ENCODE data around the gene ACADSB. TPM values are rescaled to one million over a fixed set of nuclear protein-coding genes. Genes with fewer than 3 reads are reported as not detected.

The ACADSB gene
- total RNA-seq, 2 experiments from 2014 or later, result 19.8 to 21.8 TPM

DNA sequence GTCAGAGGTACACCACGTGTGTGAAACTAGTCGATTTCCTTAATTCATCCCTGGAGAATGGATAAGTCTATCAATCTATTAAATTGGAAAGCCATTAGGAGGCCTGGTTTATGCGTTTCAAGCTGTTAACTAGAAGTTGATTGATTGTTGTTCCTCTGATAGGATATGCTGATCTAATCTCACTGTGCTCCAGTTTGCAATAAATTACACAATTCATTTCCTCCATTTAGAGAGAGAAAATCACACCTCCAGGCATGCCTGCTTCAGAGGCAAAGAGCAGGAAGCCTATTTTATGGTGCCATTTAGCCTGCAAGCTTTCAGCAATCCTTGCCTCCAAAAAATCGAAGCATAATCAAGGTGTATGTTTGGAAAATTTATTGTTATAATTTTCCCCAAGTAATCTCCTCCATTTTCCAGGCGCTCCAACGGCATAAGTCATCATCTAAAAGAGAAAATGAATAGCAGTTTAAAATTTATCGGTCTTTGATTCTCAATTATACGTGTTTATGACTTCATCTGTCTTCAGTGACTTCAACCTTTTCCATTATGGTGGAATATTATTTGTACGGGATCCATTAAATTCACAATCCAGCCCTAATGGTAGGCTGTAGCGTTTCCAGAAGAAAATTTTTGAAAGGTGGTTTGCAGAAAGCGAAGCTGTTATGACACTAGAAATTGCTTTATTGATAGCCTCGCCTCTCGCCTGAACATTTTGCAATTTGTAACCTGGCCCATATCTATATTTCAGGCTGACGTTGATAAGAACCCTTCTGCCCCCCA, 84.0 kb downstream of the ACADSB start:
- DNase-seq, result no peak
- no peaks in the 10 kb centered on the region for H3K4me1 Mint-ChIP-seq (ENCODE audit: low read depth)
- H3K4me3 Mint-ChIP-seq, result no peak overlapping the region
- peaks cover 7% of the 10 kb centered on the region for H3K27me3 Mint-ChIP-seq (ENCODE audit: low read depth)
- no peak overlapping the region for H3K27ac Mint-ChIP-seq
- H3K9me3 Mint-ChIP-seq, result no peaks in the 10 kb centered on the region
- CTCF ChIA-PET, result no interaction called here
- no peaks in the 10 kb centered on the region for H3K36me3 Mint-ChIP-seq (ENCODE audit: low read depth)
- intact Hi-C loops (cut with micrococcal nuclease), result no loop called here

GRCh38 chr10:123093489-123093888, 84.7 kb downstream of the ACADSB start:
- no peaks in the 10 kb centered on the region for H3K9me3 Mint-ChIP-seq
- H3K27ac Mint-ChIP-seq, result no peak overlapping the region

DNA sequence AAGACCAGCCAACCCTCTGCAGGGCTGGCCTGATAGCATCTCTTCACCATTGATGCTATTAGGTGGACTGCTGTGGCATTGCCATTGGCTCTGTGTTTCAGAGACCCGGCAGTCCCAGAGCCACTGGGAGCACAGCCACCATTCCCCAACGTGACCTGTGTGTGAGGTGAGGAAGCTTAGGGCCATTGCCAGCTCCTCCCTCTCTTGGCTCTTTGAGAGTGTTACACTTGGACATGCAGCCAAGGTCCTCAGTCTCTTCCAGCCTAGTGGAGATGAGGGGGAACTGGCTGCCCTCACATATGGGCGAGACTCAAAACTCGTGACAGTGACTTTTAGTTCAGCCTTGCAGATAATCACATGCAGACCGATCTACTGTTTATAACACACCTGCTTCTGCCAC, 87.6 kb downstream of the ACADSB start:
- H3K4me3 Mint-ChIP-seq, result no peak overlapping the region
- no peak overlapping the region for H3K27ac Mint-ChIP-seq
- peaks cover 1% of the 10 kb centered on the region for H3K9me3 Mint-ChIP-seq
- intact Hi-C loops (cut with micrococcal nuclease), result no loop called here
- CTCF ChIA-PET, result no interaction called here
- H3K4me1 Mint-ChIP-seq (ENCODE audit: low read depth), result no peaks in the 10 kb centered on the region
- no peak for DNase-seq
- no peaks in the 10 kb centered on the region for H3K36me3 Mint-ChIP-seq (ENCODE audit: low read depth)
- peaks cover 7% of the 10 kb centered on the region for H3K27me3 Mint-ChIP-seq (ENCODE audit: low read depth)

More at GRCh38 chr10:123093489-123093888, 84.7 kb downstream of the ACADSB start:
- Mint-ChIP-seq H3K36me3 (ENCODE audit: low read depth) (no peaks in the 10 kb centered on the region), H3K4me1 (ENCODE audit: low read depth) (no peaks in the 10 kb centered on the region), H3K27me3 (ENCODE audit: low read depth) (peaks cover 7% of the 10 kb centered on the region), H3K4me3 (no peak overlapping the region)
- DNase-seq, result no peak
- intact Hi-C loops (cut with micrococcal nuclease), result no loop called here
- CTCF ChIA-PET, result no interaction called here

DNA sequence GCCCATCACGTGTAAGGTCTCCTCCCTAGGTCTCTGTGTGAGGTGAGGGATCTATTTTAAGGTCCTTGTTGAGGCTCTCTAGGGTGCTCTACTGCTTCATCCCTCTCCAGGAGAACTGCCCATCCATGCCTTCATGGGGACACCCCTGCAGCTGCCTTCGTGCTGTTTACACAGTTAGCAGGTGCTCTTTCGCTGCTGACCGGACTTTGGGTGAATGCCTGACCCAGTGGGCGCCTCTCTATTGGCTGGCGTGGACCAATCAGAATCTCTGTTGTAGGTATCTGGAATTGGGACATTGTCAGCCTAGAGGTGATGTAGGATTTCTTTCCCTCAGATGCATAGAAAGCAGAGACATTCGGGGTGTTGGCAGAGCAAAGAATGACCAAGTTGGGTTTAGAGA, 88.2 kb downstream of the ACADSB start:
- peaks cover 1% of the 10 kb centered on the region for H3K9me3 Mint-ChIP-seq
- intact Hi-C loops (cut with micrococcal nuclease), result no loop called here
- H3K36me3 Mint-ChIP-seq (ENCODE audit: low read depth), result no peaks in the 10 kb centered on the region
- no peak overlapping the region for H3K27ac Mint-ChIP-seq
- H3K4me1 Mint-ChIP-seq (ENCODE audit: low read depth), result no peaks in the 10 kb centered on the region
- DNase-seq, result no peak
- H3K27me3 Mint-ChIP-seq (ENCODE audit: low read depth), result peaks cover 7% of the 10 kb centered on the region
- H3K4me3 Mint-ChIP-seq, result no peak overlapping the region
- CTCF ChIA-PET, result no interaction called here

- Mint-ChIP-seq H3K4me1 (ENCODE audit: low read depth) (no peaks in the 10 kb centered on the region), H3K4me3 (no peak overlapping the region), H3K27ac (no peak overlapping the region), H3K9me3 (peaks cover 1% of the 10 kb centered on the region), H3K27me3 (ENCODE audit: low read depth) (peaks cover 1% of the 10 kb centered on the region), H3K36me3 (ENCODE audit: low read depth) (no peaks in the 10 kb centered on the region)
- CTCF ChIA-PET, result no interaction called here
- DNase-seq, result no peak
- intact Hi-C loops (cut with micrococcal nuclease), result no loop called here
Observed at GRCh38 chr10:123100030-123100762, 91.4 kb downstream of the ACADSB start.

- no peak overlapping the region for H3K4me3 Mint-ChIP-seq
- no peak for DNase-seq
- peaks cover 1% of the 10 kb centered on the region for H3K9me3 Mint-ChIP-seq
- no peaks in the 10 kb centered on the region for H3K4me1 Mint-ChIP-seq (ENCODE audit: low read depth)
- CTCF ChIA-PET, result no interaction called here
- intact Hi-C loops (cut with micrococcal nuclease), result no loop called here
- no peaks in the 10 kb centered on the region for H3K36me3 Mint-ChIP-seq (ENCODE audit: low read depth)
- H3K27me3 Mint-ChIP-seq (ENCODE audit: low read depth), result peaks cover 1% of the 10 kb centered on the region
- no peak overlapping the region for H3K27ac Mint-ChIP-seq
Observed at GRCh38 chr10:123101872-123102271, 93.1 kb downstream of the ACADSB start.

DNA sequence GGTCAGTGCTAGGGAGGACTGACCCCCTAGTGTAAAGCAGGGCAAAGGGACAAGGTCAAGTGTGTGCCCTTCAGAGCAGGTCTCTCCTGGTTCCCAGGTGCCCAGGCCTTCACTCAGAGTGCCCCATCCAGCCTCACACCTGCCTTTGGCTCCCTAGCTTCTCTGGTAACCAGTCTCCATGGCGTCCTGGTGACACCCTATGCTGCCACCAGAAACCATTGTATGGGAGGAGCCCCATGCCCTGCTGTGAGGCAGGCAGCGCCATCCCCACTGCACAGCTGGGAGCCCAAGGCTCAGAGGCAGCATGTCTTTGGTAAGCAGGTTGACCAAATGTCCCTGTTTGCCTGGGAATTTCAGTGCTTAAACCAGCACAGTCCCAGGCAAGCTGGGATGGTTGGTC, 93.9 kb downstream of the ACADSB start:
- peaks cover 1% of the 10 kb centered on the region for H3K9me3 Mint-ChIP-seq
- no peak for DNase-seq
- CTCF ChIA-PET, result no interaction called here
- no peak overlapping the region for H3K27ac Mint-ChIP-seq
- no peaks in the 10 kb centered on the region for H3K27me3 Mint-ChIP-seq (ENCODE audit: low read depth)
- no peak overlapping the region for H3K4me3 Mint-ChIP-seq
- intact Hi-C loops (cut with micrococcal nuclease), result no loop called here
- H3K4me1 Mint-ChIP-seq (ENCODE audit: low read depth), result no peaks in the 10 kb centered on the region
- no peaks in the 10 kb centered on the region for H3K36me3 Mint-ChIP-seq (ENCODE audit: low read depth)

- Mint-ChIP-seq H3K36me3 (ENCODE audit: low read depth) (no peaks in the 10 kb centered on the region), H3K27ac (no peak overlapping the region), H3K4me3 (no peak overlapping the region), H3K9me3 (peaks cover 1% of the 10 kb centered on the region), H3K27me3 (ENCODE audit: low read depth) (no peaks in the 10 kb centered on the region), H3K4me1 (ENCODE audit: low read depth) (no peaks in the 10 kb centered on the region)
- intact Hi-C loops (cut with micrococcal nuclease), result no loop called here
- CTCF ChIA-PET, result interaction anchor here (1.3 kb wide), 1 partner anchor 13 kb away, joined by 3 read pairs; no protein-coding TSS in a partner anchor
- no peak for DNase-seq
Observed at GRCh38 chr10:123103944-123104343, 95.1 kb downstream of the ACADSB start.

Other genes starting within 250 kb of the ACADSB start
- gene CUZD1, start 163.1 kb upstream of the ACADSB start, total RNA-seq, result under 1 TPM; 0.43 to 0.54 TPM
- gene FAM24B, start 129.4 kb upstream of the ACADSB start, total RNA-seq, result 1 to 10 TPM; 8.0 to 8.1 TPM
- gene FAM24A, start 98.4 kb upstream of the ACADSB start, total RNA-seq, result not detected
- gene C10orf88, start 54.8 kb upstream of the ACADSB start, total RNA-seq, result 1 to 10 TPM; 4.2 to 5.2 TPM
- gene PSTK, start 28.6 kb upstream of the ACADSB start, total RNA-seq, result 1 to 10 TPM; 3.9 to 4.2 TPM
- 10 to 100 TPM; 15.3 to 16.2 TPM for gene IKZF5, start 211 bp upstream of the ACADSB start, total RNA-seq
- under 1 TPM in 1 of 2 experiments, not detected in 1; 0.32 TPM for gene HMX3, start 127.0 kb downstream of the ACADSB start, total RNA-seq
- gene HMX2, start 139.1 kb downstream of the ACADSB start, total RNA-seq, result under 1 TPM; 0.62 to 0.99 TPM
- gene BUB3, start 145.4 kb downstream of the ACADSB start, total RNA-seq, result 100 to 1,000 TPM; 293 to 307 TPM

Data from activated naive CD4-positive, alpha-beta T cell treated with anti-CD3 and anti-CD28 coated beads for 36 hours (primary cell).